Measurements from ENCODE around the gene MVB12A. TPM values are rescaled to one million over a fixed set of nuclear protein-coding genes. Genes with fewer than 3 reads are reported as not detected.

Gene MVB12A
- total RNA-seq, 1 donor from 2014 or later, result 23.3 TPM

DNA sequence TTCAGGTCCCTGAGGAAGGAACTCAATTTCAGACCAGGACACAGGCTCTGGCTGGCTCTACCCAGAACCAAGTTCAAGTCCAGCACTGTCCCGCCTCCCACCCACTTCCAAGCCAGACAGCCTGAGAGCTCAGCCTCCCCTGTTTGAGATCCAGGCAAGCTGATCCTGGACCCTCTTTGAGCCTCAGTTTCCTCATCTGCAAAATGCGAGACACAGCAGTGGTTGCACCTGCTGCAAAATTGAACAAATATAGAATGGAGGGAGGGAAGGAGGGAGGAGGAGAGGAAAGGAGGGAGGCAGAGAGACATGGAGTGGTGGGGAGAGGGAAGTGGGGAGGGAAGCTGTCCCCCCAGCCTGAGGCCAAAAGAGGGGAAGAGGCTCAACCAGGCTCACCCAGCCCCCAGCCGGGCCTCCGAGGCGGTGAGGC, 27.9 kb downstream of the MVB12A start:
- TF ChIP-seq, protein P1, sequence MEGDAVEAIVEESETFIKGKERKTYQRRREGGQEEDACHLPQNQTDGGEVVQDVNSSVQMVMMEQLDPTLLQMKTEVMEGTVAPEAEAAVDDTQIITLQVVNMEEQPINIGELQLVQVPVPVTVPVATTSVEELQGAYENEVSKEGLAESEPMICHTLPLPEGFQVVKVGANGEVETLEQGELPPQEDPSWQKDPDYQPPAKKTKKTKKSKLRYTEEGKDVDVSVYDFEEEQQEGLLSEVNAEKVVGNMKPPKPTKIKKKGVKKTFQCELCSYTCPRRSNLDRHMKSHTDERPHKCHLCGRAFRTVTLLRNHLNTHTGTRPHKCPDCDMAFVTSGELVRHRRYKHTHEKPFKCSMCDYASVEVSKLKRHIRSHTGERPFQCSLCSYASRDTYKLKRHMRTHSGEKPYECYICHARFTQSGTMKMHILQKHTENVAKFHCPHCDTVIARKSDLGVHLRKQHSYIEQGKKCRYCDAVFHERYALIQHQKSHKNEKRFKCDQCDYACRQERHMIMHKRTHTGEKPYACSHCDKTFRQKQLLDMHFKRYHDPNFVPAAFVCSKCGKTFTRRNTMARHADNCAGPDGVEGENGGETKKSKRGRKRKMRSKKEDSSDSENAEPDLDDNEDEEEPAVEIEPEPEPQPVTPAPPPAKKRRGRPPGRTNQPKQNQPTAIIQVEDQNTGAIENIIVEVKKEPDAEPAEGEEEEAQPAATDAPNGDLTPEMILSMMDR (IDR thresholded peaks at IDR 0.05), result no peak
- CTCF ChIA-PET, result no interaction called here
- no peak for ATAC-seq (ENCODE audit: low read depth)
- Mint-ChIP-seq H3K27me3 (peaks cover 21% of the 10 kb centered on the region), H3K4me1 (peaks cover 9% of the 10 kb centered on the region), H3K4me3 (peak overlapping the region; percentile 19), H3K9me3 (no peaks in the 10 kb centered on the region), H3K27ac (no peak overlapping the region), H3K36me3 (ENCODE audit: low read depth) (no peaks in the 10 kb centered on the region)
- DNase-seq, result no peak
- POLR2A ChIA-PET, result interaction anchor here (0.7 kb wide), 1 partner anchor 10 kb away, joined by 5 read pairs; no protein-coding TSS in a partner anchor
- intact Hi-C loops (cut with micrococcal nuclease), result loop anchor here (5.0 kb wide), 1 partner anchor 40 kb away; the partner anchor contains the start of gene BST2

DNA sequence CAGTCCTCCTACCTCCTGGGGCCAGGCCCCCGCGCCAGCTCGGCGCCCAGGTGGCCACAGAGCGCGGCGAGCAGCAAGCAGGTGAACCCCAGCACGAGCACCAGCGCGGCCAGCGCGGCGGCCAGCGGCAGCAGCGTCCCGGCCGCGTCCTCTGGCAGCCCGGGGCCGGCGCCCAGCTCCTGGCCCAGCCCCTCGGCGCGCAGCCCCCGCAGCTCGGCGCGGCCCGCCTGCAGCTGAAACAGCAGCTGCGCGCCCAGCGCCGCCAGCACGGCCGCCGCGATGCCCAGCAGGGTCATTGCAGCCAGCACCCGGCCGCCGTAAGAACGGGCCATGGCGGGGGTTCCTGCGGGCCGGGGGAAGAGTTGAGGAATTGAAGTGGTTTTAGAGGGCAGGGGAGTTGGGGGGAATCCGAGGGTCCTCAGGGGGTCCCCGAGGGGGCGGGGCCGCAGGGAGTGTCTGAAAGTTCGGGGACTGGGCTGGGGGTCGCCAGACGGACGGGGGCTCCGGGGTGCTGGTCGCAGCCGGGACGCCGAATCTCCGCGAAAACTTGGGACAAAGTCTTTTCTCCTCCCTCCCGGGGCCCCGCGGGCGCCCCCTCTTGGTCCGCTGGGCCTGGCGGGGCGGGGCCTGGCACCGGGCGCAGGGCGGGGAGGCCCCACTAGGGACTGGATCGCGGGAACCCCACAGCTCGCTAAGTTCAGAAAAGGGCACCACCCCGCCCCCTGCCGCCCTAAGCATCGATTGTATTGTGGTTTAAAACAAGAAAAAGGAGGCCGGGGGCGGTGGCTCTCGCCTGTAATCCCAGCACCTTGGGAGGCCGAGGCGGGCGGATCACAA, 28.5 kb downstream of the MVB12A start, which contains the start of gene TMEM221:
Gene TMEM221 (minus strand): TSS at position 538 of the 837 bp plus-strand sequence. CDS start 206 bp downstream, at position 332.
- ATAC-seq (ENCODE audit: low read depth) (peak; percentile 86), DNase-seq (peak; percentile 49)
- POLR2A ChIA-PET, result interaction anchor here (0.5 to 1.6 kb wide), 3 partner anchors 10 to 43 kb away, joined by 3 to 9 read pairs (median 5); partner anchors contain the start of gene BST2
- intact Hi-C loops (cut with micrococcal nuclease), result loop anchor here (5.0 kb wide), 1 partner anchor 41 kb away; the partner anchor contains the start of gene BST2
- H3K9me3 Mint-ChIP-seq, result no peaks in the 10 kb centered on the region
- peak within 1 kb of the TSS; percentile 19 for H3K4me3 Mint-ChIP-seq
- CTCF ChIA-PET, result interaction anchor here (1.2 kb wide), 1 partner anchor 59 kb away, joined by 4 read pairs; no protein-coding TSS in a partner anchor
- H3K27me3 Mint-ChIP-seq, result peaks cover 24% of the 10 kb centered on the region
- TF ChIP-seq, protein P1 (IDR thresholded peaks at IDR 0.05), result no peak
- H3K27ac Mint-ChIP-seq, result no peak within 1 kb of the TSS
- H3K4me1 Mint-ChIP-seq, result peaks cover 10% of the 10 kb centered on the region
- no peaks in the 10 kb centered on the region for H3K36me3 Mint-ChIP-seq (ENCODE audit: low read depth)

DNA sequence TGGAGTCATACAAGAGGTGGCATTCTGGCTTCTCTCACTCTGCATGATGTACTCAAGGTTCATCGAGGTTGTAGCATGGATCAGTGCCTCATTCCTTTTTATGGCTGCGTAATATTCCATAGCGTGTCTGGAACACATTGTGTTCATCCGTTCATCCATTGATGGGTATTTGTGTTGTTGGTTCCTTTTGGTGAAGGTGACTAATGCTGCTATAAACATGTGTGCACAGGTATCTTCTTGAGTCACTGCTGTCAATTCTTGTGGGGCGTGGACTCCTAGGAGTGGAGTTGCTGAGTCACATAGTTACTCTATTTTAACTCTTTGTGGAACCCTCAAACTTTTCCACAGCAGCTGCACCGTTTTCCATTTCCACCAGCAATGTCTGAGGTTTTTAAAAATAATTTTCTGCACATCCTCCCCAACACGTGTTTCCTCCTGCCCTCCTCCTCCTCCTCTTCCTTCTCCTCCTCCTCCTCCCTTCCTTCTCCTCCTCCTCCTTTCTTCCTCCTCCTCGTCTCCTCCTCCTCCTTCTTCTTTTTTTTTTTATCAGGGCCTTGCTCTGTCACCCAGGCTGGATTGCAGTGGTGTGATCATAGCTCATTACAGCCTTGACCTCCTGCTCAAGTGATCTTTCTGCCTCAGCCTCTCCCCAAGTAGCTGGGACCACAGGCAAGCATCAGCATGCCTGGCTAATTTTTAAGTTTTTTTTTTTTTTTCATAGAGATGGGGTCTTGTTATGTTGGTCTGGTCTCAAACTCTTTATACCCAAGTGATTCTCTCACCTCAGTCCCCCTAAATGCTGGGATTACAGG, 30.6 kb downstream of the MVB12A start:
- ATAC-seq (ENCODE audit: low read depth), result no peak
- H3K4me1 Mint-ChIP-seq, result peaks cover 15% of the 10 kb centered on the region
- H3K4me3 Mint-ChIP-seq, result no peak overlapping the region
- peaks cover 35% of the 10 kb centered on the region for H3K27me3 Mint-ChIP-seq
- H3K36me3 Mint-ChIP-seq (ENCODE audit: low read depth), result no peaks in the 10 kb centered on the region
- intact Hi-C loops (cut with micrococcal nuclease), result loop anchor here (5.0 kb wide), 2 partner anchors 407 to 482 kb away; partner anchors contain the start of genes CCDC124 and RPL18A
- TF ChIP-seq, protein P1 (IDR thresholded peaks at IDR 0.05), result no peak
- DNase-seq, result no peak
- ChIA-PET POLR2A (interaction anchor here (0.7 kb wide), 3 partner anchors 44 to 1458 kb away, joined by 5 to 8 read pairs (median 7); no protein-coding TSS in a partner anchor), CTCF (no interaction called here)
- H3K9me3 Mint-ChIP-seq, result no peaks in the 10 kb centered on the region
- no peak overlapping the region for H3K27ac Mint-ChIP-seq

DNA sequence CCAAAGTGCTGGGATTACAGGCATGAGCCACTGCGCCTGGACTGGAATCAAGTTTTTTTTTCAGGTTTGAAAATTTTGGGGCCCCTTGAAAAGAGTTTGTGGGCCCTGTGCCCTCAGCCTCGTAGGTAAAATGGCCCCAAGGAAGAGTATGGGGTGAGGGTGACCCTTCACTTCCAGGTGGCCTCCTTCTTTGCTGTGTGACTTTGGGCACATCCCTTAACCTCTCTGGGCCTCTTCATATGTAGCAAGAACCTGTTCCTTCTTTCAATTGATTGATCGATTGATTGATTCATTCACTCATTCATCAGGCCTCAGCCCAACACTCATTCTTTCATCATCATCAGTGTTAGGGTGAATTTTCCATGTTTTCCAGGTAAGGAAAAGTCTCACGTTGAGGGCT, 32.0 kb downstream of the MVB12A start:
- no peak for ATAC-seq (ENCODE audit: low read depth)
- no peak for DNase-seq
- intact Hi-C loops (cut with micrococcal nuclease), result loop anchor here (5.0 kb wide), 2 partner anchors 405 to 480 kb away; partner anchors contain the start of genes CCDC124 and RPL18A
- ChIA-PET CTCF (no interaction called here), POLR2A (no interaction called here)
- Mint-ChIP-seq H3K27me3 (peaks cover 40% of the 10 kb centered on the region), H3K9me3 (no peaks in the 10 kb centered on the region), H3K27ac (no peak overlapping the region), H3K36me3 (ENCODE audit: low read depth) (no peaks in the 10 kb centered on the region), H3K4me3 (no peak overlapping the region), H3K4me1 (peaks cover 15% of the 10 kb centered on the region)
- TF ChIP-seq, protein P1 (IDR thresholded peaks at IDR 0.05), result no peak
